Ishikawa (cell line): Measurements from ENCODE around the gene RIPOR3.
A peak's percentile ranks its signal among the peaks of the same experiment; 100 is the strongest.

ENCODE experiments used
- CEBPB ChIP-seq: IDR thresholded peaks from 2 replicates; pipeline ENCODE4 v1.6.1; 2012
- CREB1 ChIP-seq: IDR thresholded peaks from 2 replicates; pipeline ENCODE4 v1.6.1; 2012; ENCODE audit warnings: low read depth
- EGR1 ChIP-seq: IDR thresholded peaks from 2 replicates; pipeline ENCODE4 v1.6.1; 2012
- EP300 ChIP-seq: IDR thresholded peaks from 2 replicates; pipeline ENCODE4 v1.6.1; 2012; ENCODE audit warnings: borderline replicate concordance
- FOXM1 ChIP-seq: IDR thresholded peaks from 2 replicates; pipeline ENCODE4 v1.6.1; 2012; ENCODE audit warnings: low read depth, borderline replicate concordance
- NFIC ChIP-seq: IDR thresholded peaks from 2 replicates; pipeline ENCODE4 v1.6.1; 2012
- RAD21 ChIP-seq: IDR thresholded peaks from 2 replicates; pipeline ENCODE4 v1.6.1; 2012; ENCODE audit warnings: low read depth
- TAF1 ChIP-seq: IDR thresholded peaks from 2 replicates; pipeline ENCODE4 v1.6.1; 2012; ENCODE audit warnings: low read depth, mild to moderate bottlenecking
- TCF12 ChIP-seq: IDR thresholded peaks from 2 replicates; pipeline ENCODE4 v1.6.1; 2012; ENCODE audit warnings: low read depth
- TEAD4 ChIP-seq: IDR thresholded peaks from 2 replicates; pipeline ENCODE4 v1.6.1; 2012
- YY1 ChIP-seq: IDR thresholded peaks from 2 replicates; pipeline ENCODE4 v1.6.1; 2012; ENCODE audit warnings: low read depth
- ZBTB7A ChIP-seq: IDR thresholded peaks from 2 replicates; pipeline ENCODE4 v1.6.1; 2012; ENCODE audit warnings: low read depth
- TF ChIP-seq, protein P1 (sequence below): IDR thresholded peaks from 2 replicates; pipeline ENCODE4 v1.6.1; 2012; ENCODE audit warnings: low read depth, mild to moderate bottlenecking
- TF ChIP-seq, protein P2 (sequence below): IDR thresholded peaks from 2 replicates; pipeline ENCODE4 v1.6.1; 2012
- TF ChIP-seq, protein P3 (sequence below): IDR thresholded peaks from 2 replicates; pipeline ENCODE4 v1.6.1; 2012

Gene RIPOR3

DNA sequence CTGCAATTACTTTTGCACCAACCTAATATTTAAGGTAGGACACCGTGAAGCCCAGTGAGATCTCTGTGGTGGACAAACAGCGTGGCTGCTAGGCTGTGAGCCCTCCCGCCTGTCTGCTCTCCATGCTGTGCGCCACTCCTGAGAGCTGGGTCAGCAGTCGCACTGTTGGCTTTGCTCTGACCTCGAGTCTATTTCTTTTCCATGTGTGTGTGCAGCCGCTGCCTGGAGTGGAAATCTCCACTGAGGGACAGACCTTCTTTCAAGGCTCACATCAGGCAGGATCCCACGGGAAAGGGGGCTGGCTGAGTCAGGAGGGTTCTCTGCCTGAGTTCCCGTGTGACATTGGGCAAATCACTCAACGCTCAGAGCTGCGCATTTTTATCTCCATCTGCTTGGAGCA, 27.1 kb downstream of the RIPOR3 start:
- TF ChIP-seq TAF1 (no peak), EGR1 (no peak), YY1 (no peak), NFIC (no peak), FOXM1 (no peak), RAD21 (no peak), ZBTB7A (no peak), TEAD4 (no peak), EP300 (no peak), CEBPB (no peak), TCF12 (no peak), CREB1 (no peak)
- TF ChIP-seq, protein P1, sequence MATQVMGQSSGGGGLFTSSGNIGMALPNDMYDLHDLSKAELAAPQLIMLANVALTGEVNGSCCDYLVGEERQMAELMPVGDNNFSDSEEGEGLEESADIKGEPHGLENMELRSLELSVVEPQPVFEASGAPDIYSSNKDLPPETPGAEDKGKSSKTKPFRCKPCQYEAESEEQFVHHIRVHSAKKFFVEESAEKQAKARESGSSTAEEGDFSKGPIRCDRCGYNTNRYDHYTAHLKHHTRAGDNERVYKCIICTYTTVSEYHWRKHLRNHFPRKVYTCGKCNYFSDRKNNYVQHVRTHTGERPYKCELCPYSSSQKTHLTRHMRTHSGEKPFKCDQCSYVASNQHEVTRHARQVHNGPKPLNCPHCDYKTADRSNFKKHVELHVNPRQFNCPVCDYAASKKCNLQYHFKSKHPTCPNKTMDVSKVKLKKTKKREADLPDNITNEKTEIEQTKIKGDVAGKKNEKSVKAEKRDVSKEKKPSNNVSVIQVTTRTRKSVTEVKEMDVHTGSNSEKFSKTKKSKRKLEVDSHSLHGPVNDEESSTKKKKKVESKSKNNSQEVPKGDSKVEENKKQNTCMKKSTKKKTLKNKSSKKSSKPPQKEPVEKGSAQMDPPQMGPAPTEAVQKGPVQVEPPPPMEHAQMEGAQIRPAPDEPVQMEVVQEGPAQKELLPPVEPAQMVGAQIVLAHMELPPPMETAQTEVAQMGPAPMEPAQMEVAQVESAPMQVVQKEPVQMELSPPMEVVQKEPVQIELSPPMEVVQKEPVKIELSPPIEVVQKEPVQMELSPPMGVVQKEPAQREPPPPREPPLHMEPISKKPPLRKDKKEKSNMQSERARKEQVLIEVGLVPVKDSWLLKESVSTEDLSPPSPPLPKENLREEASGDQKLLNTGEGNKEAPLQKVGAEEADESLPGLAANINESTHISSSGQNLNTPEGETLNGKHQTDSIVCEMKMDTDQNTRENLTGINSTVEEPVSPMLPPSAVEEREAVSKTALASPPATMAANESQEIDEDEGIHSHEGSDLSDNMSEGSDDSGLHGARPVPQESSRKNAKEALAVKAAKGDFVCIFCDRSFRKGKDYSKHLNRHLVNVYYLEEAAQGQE = no peak
- TF ChIP-seq, protein P2, sequence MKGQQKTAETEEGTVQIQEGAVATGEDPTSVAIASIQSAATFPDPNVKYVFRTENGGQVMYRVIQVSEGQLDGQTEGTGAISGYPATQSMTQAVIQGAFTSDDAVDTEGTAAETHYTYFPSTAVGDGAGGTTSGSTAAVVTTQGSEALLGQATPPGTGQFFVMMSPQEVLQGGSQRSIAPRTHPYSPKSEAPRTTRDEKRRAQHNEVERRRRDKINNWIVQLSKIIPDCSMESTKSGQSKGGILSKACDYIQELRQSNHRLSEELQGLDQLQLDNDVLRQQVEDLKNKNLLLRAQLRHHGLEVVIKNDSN = no peak
- TF ChIP-seq, protein P3, sequence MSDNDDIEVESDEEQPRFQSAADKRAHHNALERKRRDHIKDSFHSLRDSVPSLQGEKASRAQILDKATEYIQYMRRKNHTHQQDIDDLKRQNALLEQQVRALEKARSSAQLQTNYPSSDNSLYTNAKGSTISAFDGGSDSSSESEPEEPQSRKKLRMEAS = no peak

DNA sequence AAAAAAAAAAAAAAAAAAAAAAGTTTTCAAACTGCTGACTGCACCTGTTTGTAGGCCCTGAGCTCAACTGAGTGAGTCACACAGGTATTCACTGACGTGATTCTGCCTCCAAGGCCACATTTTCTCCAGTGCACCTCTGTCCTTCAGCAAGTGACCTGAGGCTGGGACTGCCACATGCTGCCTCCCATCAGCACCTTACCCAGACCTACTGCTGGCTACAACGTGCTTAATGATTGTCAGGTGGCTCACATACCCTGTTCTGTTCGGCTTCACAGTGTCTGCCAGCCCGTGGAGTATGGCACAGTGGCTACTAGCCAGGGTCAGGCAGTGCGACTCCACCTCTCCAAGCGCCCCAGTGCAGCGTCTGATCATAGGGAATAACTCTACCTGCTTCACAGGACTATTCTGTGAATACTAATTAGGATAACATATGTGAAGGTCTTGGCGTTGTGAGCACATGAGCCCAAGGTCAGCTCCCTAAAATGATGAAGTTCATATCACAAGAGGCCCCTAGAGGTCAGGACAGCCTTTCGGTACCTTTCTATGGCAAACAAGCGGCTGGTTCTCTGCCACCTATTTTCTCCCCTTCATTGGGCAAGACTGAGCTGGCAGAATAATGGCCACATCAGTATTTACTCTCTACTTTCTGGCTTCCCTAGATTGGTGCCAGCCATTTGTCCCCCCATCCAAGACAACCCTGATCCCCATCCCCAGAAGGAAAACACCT, 28.1 kb downstream of the RIPOR3 start:
- TF ChIP-seq FOXM1 (no peak), ZBTB7A (no peak), TAF1 (no peak), NFIC (no peak), CREB1 (no peak), RAD21 (peak; percentile 73), YY1 (no peak), EP300 (no peak), EGR1 (no peak), TCF12 (no peak), CEBPB (no peak), TEAD4 (no peak)
- TF ChIP-seq, protein P2 = no peak
- TF ChIP-seq, protein P3 = peak; percentile 21; the same call in 1 of the 2 replicates
- TF ChIP-seq, protein P1 = no peak

DNA sequence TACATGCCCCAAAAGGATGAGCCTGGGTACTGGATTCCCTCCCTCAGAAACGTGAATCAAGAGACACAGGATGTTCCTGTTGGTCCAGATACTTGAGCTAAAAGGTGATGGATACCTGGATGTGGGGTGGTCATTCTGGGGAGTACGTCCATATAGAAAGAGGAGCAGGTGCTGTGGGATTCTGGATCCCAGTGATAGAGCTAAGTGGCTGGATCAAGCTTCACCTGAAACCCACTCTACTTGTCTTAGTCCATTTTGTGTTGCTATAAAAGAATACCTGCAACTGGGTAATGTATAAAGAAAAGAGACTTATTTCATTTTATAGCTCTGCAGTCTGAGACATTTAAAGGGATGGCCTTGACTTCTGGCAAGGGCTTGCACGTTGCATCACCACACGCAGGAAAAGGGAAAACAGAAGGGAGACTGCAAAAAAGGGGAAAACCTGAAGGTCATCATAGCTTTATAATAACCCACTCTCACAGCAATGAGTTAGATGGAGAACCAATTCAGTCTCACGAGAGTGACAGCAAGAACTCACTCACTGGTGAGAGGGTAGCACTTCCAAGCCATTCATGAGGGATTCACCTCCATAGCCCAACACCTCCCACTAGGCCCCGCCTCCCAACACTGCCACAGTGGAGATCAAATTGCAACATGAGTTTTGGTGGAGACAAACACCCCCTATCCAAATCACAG, 31.2 kb downstream of the RIPOR3 start:
- TF ChIP-seq, protein P1 = no peak
- no peak for TF ChIP-seq CREB1

DNA sequence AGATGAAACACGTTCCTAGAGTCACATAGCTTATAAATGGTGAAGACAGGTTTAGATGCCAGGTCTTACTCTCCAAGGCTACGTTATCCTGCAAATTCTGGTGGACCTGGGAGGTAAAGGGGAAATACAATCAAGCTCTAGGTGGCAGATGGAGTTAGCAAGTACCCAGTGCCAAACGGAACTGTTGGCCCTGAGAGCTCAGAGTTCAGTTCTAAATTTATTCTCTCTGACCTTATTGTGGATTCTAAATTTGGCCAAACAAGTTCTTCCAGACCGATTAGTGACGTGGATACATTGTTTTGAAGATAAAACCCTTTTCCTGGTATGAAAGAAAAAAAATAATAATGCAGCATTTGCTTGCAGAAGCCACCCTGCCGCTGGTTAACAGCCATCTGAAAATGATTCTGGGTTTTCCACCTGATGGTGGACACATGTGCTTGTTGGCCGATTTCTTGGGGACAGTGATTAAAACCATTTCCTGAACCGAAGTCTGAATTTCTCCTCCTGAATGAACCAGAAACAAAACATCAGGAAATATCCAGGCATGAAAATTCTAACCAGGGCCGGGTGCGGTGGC, 32.5 kb downstream of the RIPOR3 start:
- TF ChIP-seq TEAD4 (no peak), RAD21 (peak; percentile 10; the same call in 1 of the 2 replicates)
